UCSD-AML1 (cell line): ENCODE measurements around the gene CD300C.
"Not testable (repeated sequence)": the region's sequence is repeated elsewhere in the genome, so short reads cannot be mapped to it uniquely, and the experiment has no call there.

Experiments
- DNase-seq: peaks from one replicate; lab custom pipeline; 2025; ENCODE audit not compliant: unreplicated experiment; lab: John Stamatoyannopoulos, UW

The CD300C gene

GRCh38 chr17:74563358-74563757 lies 17.4 kb upstream of the CD300C start:
- no peak for DNase-seq

DNA sequence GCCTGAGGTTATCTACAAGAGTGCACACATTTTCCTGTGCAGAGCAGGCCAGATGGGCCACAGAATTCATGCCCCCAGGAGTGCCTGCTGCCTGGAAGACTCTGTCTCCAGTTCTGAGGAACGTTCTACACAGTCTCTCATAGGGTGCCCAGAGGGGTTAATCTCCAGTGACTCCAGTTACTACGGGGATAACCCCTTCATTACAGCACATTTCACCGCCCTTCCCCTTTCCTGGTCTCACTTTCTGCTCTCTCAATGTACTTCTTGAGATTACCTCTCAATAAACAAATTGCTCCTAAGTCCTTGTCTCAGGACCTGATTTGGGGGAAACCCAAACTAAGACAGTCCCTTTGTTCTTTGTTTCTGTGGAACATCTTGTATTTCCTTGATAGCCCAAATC lies 15.7 kb upstream of the CD300C start:
- no peak for DNase-seq

DNA sequence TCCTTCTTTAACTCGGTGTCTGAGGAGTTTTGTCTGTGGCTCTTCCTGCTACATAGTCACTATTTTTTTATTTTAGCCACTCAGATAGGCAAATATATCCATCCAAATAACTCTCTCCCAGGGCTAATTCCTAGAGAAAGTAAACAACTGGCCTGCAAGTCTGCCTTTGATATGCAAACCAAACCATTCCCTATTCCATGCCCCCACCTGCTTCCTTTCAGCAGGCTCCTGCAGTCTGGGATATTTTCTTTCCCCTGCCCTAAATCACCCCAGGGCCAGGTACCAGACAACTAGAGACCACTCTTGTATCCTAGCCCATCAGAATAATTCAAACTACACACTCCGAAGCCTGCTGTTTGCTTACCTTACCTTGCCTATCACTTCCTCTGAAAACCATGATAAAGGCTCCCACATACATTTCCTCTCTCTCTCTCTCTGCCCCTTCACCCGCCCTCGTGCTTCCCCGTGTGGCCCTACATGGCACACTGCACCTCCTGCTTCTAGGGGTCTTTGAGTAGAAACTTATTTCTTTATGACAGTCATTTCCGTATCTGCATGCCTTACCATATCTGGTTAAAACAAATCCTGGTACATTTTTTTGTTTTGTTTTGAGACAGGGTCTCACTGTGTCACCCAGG lies 13.1 kb upstream of the CD300C start:
- no peak for DNase-seq

DNA sequence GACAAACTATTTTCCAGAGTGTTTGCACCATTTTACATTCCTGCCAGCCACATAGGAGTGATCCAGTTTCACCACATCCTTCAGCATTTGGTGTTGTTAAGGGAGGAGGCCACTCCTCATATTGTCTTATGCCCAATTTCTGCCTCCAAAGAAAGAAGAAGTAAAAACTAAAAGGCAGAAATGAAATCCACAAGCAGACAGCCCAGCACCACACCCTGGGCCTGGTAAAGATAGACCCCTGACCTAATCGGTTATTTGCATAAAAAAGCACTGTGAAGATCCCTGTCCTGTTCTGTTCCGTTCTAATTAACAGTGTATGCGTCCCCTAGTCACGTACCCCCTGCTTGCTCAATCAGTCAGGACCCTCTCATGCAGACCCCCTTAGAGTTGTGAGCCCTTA lies 12.5 kb upstream of the CD300C start:
- DNase-seq: not testable (repeated sequence)

DNA sequence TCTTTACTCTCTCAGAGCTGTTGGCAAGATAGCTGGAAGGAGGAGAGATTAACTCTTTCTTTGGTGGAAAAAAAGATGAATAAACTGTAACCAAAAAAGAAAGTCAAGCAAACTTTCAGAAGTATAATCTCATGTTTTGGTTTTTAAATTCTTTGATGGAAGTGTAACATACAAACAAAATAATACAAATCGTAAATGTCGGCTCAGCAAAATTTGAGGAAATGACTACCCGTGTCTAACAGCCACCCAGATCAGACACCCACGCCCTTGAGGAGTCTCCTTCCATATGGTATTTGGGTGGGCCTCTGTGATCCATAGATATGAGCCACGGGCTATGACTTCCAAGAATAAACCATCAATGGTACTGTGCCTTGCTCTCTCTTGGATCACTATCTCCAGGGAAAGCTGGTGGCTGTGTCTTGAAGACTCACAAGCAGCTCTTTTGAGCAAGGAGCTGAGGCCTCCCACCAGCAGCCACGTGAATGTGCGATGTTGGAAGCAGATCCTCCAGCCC lies 9.6 kb upstream of the CD300C start:
- no peak for DNase-seq

DNA sequence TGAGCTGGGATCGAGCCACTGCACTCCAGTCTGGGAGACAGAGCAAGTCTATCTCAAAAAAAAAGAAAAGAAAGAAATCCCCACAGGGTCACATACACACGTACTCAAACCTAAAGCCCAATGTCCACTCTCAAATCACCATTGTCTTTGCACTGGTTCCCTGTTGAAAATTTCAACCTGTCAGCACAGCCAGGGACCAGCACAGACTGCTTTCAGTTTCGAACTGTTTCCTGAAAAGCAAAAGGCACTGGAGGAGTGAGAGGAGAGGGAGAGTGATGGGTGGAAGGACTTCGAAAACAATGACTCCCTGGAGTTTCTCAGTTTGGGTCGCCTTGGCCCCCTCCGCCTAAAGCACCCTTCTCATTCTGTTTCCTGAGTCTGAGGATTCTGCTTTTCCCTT lies 9.0 kb upstream of the CD300C start:
- DNase-seq: no peak

DNA sequence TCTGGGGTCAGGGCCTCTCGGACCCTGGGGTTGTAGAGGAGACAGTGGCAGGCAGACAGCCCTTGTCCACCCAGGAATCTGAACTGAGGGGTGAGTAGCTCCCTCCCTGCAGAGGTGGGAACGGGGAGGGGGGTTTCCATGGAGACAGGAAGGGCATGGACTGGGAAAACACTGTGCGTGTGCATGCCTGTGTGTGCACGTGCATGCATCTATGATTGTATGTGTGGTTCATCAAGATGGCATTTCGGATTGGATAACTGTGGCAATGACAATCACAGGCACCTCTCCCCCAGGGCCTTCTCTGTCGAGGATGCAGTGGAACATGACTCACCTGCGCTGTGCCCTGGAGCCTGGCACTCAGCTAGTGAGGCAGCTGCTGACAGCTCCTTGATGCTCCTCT lies 6.1 kb upstream of the CD300C start:
- no peak for DNase-seq

- no peak for DNase-seq
Measured at GRCh38 chr17:74550602-74551001, 4.7 kb upstream of the CD300C start.

DNA sequence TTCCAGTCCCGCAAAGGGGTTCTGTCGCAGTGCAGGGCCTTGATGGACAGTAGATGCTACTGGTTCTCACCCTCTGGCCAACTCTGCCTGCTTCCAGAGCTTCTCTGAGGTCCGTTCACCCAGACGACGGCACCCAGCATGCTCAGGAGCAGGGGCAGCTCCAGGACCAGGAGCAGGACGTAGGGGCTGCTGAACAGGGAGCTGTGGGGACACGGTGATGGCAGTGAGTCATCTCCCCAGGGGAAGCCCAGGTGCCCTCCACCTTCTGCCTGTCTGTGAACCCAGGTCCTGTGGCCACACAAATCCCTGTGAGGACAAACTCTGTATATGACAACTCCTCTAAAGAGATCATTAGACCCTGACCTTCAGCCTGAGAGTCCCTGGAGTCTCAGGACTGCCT lies 3.4 kb upstream of the CD300C start:
- DNase-seq: no peak

DNA sequence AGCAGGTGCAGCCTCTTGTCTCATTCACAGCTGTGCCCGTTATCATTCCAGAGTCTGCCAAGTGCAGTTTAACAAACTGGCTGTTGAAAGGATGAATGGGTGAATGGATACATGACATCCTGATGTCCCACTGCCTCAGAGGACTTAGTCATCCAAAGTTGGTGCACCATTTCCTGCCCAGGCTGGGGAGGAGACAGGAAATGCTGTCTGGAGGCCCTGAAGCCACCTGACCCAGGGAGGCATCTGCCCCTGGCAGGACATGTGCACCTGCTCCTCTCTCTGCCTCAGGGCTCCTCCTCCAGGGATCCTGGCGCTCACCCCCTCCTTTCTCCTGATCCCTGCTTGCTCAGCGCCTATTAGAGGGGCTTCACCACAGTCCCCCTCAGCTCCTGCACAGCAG lies 1.8 kb upstream of the CD300C start:
- peak; percentile 44 for DNase-seq

DNA sequence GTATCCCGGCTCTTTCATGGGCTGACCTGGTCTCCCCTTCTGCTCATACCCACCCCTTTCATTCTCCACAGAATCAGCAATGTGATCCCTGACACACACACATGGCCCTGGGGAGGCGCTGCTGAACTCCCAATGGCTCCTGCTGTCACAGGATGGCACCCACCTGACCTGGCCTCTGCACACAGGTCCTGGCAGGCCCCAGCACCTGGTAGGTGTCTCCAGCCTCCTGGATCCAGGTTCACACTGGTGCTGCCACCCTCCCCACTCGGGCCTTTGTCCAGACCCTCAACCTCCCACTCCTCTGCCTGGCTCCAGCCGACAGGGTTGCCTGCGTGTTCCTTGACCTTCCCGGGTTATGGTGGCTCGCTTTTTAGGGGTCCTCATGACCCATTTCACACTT lies 1.3 kb upstream of the CD300C start:
- DNase-seq: no peak

GRCh38 chr17:74546586-74546985 lies 671 bp upstream of the CD300C start:
- no peak for DNase-seq

GRCh38 chr17:74544991-74545842 lies 698 bp downstream of the CD300C start:
- DNase-seq: no peak

DNA sequence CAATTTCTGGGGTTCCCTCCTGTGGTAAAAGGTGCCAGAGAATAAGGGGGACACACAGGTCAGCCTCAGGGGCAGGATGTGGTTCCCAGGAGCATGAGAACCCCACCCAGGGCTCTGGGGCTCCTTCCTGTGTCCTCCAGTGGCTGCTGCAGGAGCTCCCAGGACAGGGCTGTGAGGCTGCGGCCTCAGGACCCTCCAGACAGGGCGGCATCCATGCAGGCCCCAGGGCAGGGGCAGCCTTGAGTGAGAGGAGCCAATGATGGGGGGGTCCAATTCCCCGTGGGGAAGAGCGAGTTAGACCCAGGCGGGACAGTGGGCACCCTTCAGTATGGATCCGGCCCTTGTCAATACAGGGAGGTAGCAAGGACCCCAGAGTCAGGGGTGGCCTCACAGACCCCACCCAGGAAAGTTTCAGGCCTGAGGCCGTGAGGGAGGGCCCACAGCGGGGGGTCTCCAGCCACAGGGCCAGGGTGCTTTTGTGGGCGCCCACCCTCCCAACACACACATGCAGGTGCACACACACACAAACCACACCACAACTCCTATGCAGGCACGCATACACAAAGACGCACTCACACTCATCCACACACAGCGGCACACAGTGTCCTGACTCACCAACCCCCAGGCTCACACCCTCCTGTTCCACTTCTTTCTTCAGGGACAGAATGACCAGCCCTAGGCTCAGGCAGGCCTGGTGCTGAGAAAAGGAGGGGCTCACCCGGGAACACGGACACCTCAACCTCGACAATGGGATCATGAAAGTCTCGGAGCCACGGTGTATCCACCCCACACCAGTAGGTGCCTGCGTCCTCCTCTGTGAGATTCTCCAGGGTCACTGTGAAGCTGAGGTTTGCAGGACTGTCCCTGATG lies 1.8 kb downstream of the CD300C start:
- no peak for DNase-seq

- no peak for DNase-seq
Measured at GRCh38 chr17:74543406-74543805, 2.5 kb downstream of the CD300C start.

GRCh38 chr17:74542727-74543383 lies 3.1 kb downstream of the CD300C start:
- no peak for DNase-seq

- no peak for DNase-seq
Measured at GRCh38 chr17:74542166-74542565, 3.7 kb downstream of the CD300C start.

DNA sequence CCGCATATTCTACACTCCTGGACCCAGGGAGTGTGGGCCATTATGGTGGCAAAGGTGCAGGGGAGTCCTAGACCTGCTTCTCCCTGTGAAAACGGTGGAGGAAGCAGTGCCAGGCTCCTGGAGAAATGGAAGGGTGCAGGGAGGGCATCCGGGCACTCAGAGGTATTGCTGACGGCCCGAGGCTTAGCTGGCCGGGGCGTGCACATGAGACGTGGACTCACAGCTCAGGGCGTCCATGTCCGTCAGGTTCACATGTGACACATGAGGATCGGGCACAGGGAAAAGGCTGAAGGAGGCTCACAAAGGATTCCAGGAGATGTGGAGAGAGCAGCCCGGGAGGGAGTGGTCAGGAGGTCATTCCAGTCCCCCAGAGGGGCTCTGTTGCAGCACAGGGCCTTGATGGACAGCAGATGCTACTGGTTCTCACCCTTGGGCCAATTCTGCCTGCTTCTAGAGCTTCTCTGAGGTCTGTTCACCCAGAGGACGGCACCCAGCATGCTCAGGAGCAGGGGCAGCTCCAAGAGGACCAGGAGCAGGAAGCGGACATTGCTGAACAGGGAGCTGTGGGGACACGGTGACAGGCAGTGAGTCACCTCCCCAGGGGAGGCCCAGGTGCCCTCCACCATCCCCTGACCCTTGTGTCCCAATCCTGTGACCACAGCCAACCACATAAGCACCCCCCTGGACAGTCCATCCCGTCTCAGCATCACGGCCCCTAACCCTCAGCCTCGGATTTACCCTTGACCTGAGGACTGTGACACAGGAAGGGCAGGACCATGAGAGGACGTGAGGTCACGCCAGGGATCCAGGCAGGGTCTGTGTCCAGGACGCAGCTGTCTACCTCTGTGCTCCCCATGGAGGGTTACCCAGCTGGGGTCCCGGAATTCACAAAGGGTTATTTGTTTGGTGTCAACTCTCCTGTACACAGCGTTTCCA lies 4.5 kb downstream of the CD300C start:
- DNase-seq: no peak

DNA sequence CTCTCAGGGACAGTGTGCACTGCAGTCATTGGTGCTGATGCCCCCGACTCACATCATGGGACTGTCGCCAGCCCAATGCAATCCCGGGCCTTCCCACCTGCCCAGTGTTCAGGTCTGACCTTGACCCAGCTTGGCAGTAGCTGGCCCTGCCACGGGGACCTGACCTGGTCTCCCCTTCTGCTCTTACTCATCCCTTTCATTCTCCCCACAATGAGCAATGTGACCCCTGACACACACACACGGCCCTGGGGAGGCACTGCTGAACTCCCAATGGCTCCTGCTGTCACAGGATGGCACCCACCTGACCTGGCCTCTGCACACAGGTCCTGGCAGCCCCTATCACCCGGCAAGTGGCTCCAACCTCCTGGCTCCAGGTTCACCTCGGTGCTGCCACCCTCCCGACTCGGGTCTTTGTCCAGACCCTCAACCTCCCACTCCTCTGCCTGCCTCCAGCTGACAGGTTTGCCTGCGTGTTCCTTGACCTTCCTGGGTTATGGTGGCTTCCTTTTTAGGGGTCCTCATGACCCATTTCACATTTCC lies 6.6 kb downstream of the CD300C start:
- DNase-seq: no peak

DNA sequence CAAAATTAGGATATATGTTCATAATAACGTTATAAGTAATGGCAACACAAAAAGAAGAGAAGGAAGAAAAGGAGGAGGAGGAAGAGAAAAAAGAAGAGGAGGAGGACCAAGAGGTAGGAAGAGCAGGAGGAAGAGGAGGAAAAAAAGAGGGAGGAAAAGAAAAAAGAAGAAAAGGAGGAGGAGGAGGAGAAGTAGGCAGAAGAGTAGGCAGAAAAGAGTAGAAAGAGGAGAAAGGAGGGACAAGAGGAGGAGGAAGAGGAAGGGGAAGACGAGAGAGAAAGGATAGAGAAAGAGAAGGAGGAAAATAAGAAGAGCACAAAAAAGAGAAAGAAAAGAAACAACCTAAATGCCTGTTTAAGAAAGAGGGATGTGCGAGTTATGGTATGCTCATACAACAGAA lies 9.0 kb downstream of the CD300C start:
- no peak for DNase-seq
